Loucy (cell line): ENCODE results near the gene NAPEPLD.
"Not testable (repeated sequence)": the region's sequence is repeated elsewhere in the genome, so short reads cannot be mapped to it uniquely, and the experiment has no call there.

ENCODE experiments used
- H2AFZ ChIP-seq: fragments of 200-600 bp; sonication (generic); 2 replicates; pipeline ENCODE4 v1.6.0; 2016; ENCODE audit warnings: antibody characterized with exemption, mild to moderate bottlenecking, low read length, moderate library complexity
- H3F3A ChIP-seq: fragments of 200-600 bp; 2 replicates; pipeline ENCODE4 v1.6.0; 2016; ENCODE audit warnings: antibody characterized with exemption, low read depth, mild to moderate bottlenecking
- H3K27me3 ChIP-seq: fragments of 200-600 bp; sonication (generic); 2 replicates; pipeline ENCODE4 v1.6.1; 2014; ENCODE audit warnings: low read length, mild to moderate bottlenecking; ENCODE audit not compliant: insufficient read depth, poor library complexity, severe bottlenecking
- H3K36me3 ChIP-seq: fragments of 200-600 bp; sonication (generic); 2 replicates; pipeline ENCODE4 v1.6.1; 2016; ENCODE audit warnings: low read length; ENCODE audit not compliant: insufficient read depth
- H3K4me1 ChIP-seq: fragments of 200-600 bp; sonication (generic); 2 replicates; pipeline ENCODE4 v1.5.1; 2014; ENCODE audit warnings: low read length, mild to moderate bottlenecking; ENCODE audit not compliant: insufficient read depth, poor library complexity, severe bottlenecking
- H3K4me2 ChIP-seq: fragments of 200-600 bp; sonication (generic); 2 replicates; pipeline ENCODE4 v1.6.0; 2014; ENCODE audit warnings: antibody characterized with exemption, low read length, low read depth, mild to moderate bottlenecking; ENCODE audit not compliant: poor library complexity, severe bottlenecking
- H3K4me3 ChIP-seq: fragments of 200-600 bp; sonication (generic); 2 replicates; pipeline ENCODE4 v1.5.1; 2014; ENCODE audit warnings: low read length, mild to moderate bottlenecking, mixed read lengths; ENCODE audit not compliant: poor library complexity, severe bottlenecking
- H3K79me2 ChIP-seq: fragments of 200-600 bp; sonication (generic); 2 replicates; pipeline ENCODE4 v1.6.1; 2014; ENCODE audit warnings: low read length; ENCODE audit not compliant: insufficient read depth
- H3K9ac ChIP-seq: fragments of 200-600 bp; sonication (generic); 2 replicates; pipeline ENCODE4 v1.6.0; 2014; ENCODE audit warnings: mild to moderate bottlenecking, low read depth, low read length, moderate library complexity; ENCODE audit not compliant: poor library complexity, severe bottlenecking
- H3K9me2 ChIP-seq: fragments of 200-600 bp; sonication (generic); replicated peaks from 2 replicates; pipeline ENCODE4 v1.6.1; 2016; ENCODE audit warnings: low read depth, low read length, mixed read lengths
- H3K9me3 ChIP-seq: fragments of 200-600 bp; sonication (generic); 2 replicates; pipeline ENCODE4 v1.6.1; 2014; ENCODE audit warnings: mild to moderate bottlenecking, antibody characterized with exemption, low read length, low read depth; ENCODE audit not compliant: insufficient read depth
- H4K20me1 ChIP-seq: fragments of 200-600 bp; sonication (generic); 2 replicates; pipeline ENCODE4 v1.6.0; 2014; ENCODE audit warnings: antibody characterized with exemption, low read length, mild to moderate bottlenecking; ENCODE audit not compliant: insufficient read depth, poor library complexity, severe bottlenecking
- EZH2phosphoT487 ChIP-seq: fragments of 200-600 bp; IDR thresholded peaks from 2 replicates; pipeline ENCODE4 v1.6.1; 2018; ENCODE audit warnings: antibody characterized with exemption, mild to moderate bottlenecking, moderate library complexity, borderline replicate concordance
- TF ChIP-seq, protein P1 (sequence below): fragments of 200-600 bp; sonication (generic); conservative IDR thresholded peaks from 2 replicates; pipeline ENCODE4 v1.5.1; 2014; ENCODE audit warnings: mild to moderate bottlenecking, antibody characterized with exemption, low read length

Gene NAPEPLD

DNA sequence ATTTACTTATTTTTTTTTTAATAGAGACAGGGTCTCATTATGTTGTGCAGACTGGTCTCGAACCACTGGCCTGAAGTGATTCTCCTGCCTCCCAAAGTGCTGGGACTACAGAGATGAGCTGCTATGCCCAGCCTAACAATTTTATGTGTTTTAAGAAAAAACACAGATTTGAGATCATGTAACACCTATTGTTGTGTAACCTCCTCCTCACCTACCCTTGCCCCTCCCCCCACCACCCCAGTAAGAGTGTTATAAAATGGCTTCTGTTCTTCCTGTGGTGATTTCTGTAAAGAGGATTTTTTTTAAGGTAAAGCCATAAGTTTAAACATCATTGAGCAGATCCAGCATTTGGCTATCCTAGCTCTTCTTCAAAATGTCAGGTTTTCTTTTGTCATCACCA is 66.4 kb downstream of the NAPEPLD start:
- Histone ChIP-seq H3K4me2 (no peak overlapping the region), H3K79me2 (peaks cover 3% of the 10 kb centered on the region; the same call in 1 of the 2 replicates), H3K27me3 (no peaks in the 10 kb centered on the region), H3K9me3 (no peaks in the 10 kb centered on the region), H3K36me3 (peaks cover 9% of the 10 kb centered on the region; the same call in 1 of the 2 replicates), H3K9ac (no peak overlapping the region), H3K4me1 (peaks cover 10% of the 10 kb centered on the region), H3K4me3 (no peak overlapping the region), H3K9me2 (no peaks in the 10 kb centered on the region), H3F3A (no peaks in the 10 kb centered on the region), H4K20me1 (no peaks in the 10 kb centered on the region), H2AFZ (no peak overlapping the region)
- no peak for TF ChIP-seq EZH2phosphoT487
- TF ChIP-seq, protein P1, sequence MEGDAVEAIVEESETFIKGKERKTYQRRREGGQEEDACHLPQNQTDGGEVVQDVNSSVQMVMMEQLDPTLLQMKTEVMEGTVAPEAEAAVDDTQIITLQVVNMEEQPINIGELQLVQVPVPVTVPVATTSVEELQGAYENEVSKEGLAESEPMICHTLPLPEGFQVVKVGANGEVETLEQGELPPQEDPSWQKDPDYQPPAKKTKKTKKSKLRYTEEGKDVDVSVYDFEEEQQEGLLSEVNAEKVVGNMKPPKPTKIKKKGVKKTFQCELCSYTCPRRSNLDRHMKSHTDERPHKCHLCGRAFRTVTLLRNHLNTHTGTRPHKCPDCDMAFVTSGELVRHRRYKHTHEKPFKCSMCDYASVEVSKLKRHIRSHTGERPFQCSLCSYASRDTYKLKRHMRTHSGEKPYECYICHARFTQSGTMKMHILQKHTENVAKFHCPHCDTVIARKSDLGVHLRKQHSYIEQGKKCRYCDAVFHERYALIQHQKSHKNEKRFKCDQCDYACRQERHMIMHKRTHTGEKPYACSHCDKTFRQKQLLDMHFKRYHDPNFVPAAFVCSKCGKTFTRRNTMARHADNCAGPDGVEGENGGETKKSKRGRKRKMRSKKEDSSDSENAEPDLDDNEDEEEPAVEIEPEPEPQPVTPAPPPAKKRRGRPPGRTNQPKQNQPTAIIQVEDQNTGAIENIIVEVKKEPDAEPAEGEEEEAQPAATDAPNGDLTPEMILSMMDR, result no peak

DNA sequence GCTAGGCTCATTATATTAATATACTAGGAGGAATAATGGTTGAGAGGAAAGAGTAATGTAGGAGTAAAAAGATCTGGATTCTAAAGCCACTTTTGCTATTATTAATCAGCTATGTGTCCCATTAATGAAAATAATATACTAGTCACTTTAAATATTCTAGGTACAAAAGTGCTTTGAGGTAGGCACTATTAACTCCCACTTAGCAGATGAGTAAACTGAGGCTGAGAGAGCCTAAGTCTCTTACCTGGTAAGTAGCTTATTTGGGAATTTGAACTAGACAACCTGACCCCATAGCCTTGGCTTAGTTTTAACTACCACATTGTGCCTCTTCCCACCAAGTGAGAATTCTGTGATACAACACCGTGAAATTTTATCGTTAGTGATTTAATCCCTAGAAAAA is 68.0 kb downstream of the NAPEPLD start:
- TF ChIP-seq, protein P1, result no peak
- no peak for TF ChIP-seq EZH2phosphoT487
- H2AFZ ChIP-seq, result no peak overlapping the region
- H3K79me2 ChIP-seq, result peaks cover 19% of the 10 kb centered on the region
- no peak overlapping the region for H3K4me2 ChIP-seq
- H3F3A ChIP-seq, result no peaks in the 10 kb centered on the region
- peaks cover 23% of the 10 kb centered on the region for H3K4me1 ChIP-seq
- H3K27me3 ChIP-seq, result no peaks in the 10 kb centered on the region
- H3K9me2 ChIP-seq, result no peaks in the 10 kb centered on the region
- H4K20me1 ChIP-seq, result no peaks in the 10 kb centered on the region
- H3K36me3 ChIP-seq, result peaks cover 9% of the 10 kb centered on the region; the same call in 1 of the 2 replicates
- no peak overlapping the region for H3K4me3 ChIP-seq
- H3K9me3 ChIP-seq, result no peaks in the 10 kb centered on the region
- H3K9ac ChIP-seq, result no peak overlapping the region

DNA sequence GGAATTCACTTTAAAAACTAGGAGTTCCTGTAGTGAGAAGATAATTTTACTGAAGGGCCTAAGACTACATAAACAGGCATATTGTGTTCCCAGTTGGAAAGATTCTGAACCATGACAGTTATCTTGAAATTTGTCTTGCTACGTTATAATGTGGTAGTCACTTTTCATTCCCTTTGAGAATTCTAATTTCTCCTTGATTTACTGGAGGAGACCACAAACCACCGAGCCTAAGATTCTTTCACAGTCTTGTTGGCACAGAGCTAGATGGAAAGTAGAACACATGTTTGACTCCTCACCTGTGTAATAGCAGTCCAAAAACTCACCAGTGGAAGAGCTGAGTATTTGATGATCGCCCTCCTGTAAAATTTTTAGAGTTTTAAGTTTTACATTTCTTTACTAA is 69.1 kb downstream of the NAPEPLD start:
- H3K79me2 ChIP-seq, result peaks cover 24% of the 10 kb centered on the region
- peaks cover 28% of the 10 kb centered on the region for H3K4me1 ChIP-seq

DNA sequence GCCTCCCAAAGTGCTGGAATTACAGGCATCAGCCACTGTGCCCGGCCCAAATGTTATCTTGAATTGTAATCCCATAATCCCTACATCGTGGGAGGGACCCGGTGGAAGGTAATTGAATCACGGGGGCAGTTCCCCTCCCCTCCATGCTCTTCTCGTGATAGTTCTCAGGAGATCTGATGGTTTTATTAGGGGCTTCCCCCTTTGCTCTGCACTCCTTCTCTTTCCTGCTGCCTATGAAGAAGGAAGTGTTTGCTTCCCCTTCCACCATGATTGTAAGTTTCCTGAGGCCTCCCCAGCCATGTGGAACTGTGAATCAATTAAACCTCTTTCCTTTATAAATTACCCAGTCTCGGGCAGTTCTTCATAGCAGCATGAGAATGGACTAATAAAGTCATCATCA is 70.7 kb downstream of the NAPEPLD start:
- H3K9me3 ChIP-seq, H3K9ac ChIP-seq, H3K4me3 ChIP-seq, H3K27me3 ChIP-seq, H3K4me2 ChIP-seq, H3F3A ChIP-seq, H3K36me3 ChIP-seq, H3K9me2 ChIP-seq, H4K20me1 ChIP-seq, H2AFZ ChIP-seq: not testable (repeated sequence)
- Histone ChIP-seq H3K79me2 (peaks cover 24% of the 10 kb centered on the region), H3K4me1 (peaks cover 37% of the 10 kb centered on the region)

More for the DNA sequence above, 69.1 kb downstream of the NAPEPLD start:
- Histone ChIP-seq H3K9ac (no peak overlapping the region), H3K9me2 (no peaks in the 10 kb centered on the region), H3K36me3 (peaks cover 8% of the 10 kb centered on the region; the same call in 1 of the 2 replicates), H3K27me3 (no peaks in the 10 kb centered on the region), H3K9me3 (no peaks in the 10 kb centered on the region), H3F3A (no peaks in the 10 kb centered on the region), H2AFZ (no peak overlapping the region), H3K4me3 (no peak overlapping the region), H4K20me1 (no peaks in the 10 kb centered on the region), H3K4me2 (no peak overlapping the region)
- TF ChIP-seq EZH2phosphoT487, result no peak
- TF ChIP-seq, protein P1, result no peak
